Stimulated activated CD8-positive, alpha-beta memory T cell treated with anti-CD3 and anti-CD28 coated beads, Interleukin-15, amount 100 ng/mL, for 48 hours (primary cell): ENCODE measurements around the gene STX8.
A peak's percentile ranks its signal among the peaks of the same experiment; 100 is the strongest.

Experiments
- DNase-seq, 2 donors: peaks; one replicate each; pipeline ENCODE4 v3.0.0-alpha.2; 2020; ENCODE audit warnings: low read depth in 2 of 2

Gene STX8

DNA sequence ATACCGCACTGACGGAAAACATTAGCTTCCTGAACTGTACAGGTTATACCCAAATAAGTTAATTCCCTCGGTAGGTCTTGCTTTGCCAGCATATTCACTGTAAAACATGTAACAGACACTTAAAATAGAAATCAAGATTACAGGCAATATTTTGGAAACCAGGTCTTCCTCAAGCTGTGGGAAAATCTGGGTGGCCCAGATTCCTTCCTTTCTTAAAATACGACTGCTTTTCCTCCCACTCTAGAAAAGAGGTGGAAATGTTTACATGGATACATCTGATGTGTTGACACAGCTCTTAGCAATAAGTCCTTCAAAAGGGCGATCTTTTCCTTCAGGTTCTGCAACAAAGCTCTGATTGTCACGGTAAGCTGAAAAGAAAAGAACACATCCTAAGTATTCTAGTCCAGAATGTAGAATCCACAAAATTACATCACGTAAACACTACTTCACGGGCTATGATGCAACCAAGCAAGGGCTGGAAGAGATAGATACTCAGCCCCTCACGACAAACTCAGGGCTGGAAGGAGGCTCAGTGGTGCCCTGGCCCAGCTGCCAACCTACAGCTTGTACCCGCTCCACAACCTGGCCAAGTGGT, 18.4 kb downstream of the STX8 start:
- DNase-seq = no peak

DNA sequence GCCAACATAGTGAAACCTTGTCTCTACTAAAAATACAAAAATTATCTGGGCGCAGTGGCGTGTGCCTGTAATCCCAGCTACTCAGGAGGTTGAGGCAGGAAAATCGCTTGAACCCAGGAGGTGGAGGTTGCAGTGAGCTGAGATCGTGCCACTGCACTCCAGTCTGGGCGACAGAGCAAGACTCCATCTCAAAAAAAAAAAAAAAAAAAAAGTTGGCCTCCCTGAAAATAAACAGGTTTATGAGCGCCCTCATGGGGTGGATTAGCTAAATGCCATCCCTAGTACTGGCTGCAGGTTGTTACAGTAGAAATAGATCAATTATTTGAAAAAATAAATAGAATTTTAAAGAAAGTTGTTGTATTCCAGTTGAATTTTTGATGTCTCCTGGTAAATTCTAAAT, 20.9 kb downstream of the STX8 start:
- DNase-seq = peak; percentile 19 to 21

DNA sequence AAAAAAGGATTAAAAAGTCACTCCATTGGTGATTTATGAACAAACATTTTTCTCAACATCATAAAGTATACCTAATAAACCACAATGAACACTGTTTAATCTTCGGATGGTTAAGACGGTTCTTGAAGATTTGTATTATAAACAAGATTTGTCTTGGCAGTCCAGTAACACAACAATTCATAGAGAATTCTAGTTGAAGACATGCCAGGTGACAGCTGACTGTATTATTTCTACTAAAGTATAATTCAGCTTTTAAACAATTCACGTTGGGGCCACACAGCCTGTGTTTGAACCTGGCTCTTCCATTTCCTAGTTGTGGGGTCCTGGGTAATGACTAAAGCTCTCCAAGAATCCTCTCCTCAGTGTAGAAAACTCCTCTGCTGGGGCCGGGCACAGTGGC, 22.0 kb downstream of the STX8 start:
- no peak for DNase-seq

DNA sequence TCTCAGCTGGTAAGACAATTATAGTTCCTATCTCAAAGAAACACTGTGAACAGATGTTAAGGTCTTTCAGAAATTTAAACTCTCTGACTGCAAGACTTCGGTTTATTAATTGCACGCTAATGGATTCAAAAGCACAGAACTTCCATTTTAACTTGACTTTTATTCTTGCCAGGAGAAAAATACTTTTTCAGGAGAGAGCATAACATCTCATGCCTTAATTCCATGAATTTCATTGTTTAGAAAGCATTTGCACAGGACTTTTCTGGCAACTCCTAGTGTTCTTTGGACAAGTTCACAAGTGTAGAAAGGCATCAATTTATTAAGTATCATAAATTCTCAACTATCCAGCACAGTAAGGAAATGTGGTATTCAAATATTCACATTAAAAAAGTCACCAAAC, 22.4 kb downstream of the STX8 start:
- DNase-seq = no peak

DNA sequence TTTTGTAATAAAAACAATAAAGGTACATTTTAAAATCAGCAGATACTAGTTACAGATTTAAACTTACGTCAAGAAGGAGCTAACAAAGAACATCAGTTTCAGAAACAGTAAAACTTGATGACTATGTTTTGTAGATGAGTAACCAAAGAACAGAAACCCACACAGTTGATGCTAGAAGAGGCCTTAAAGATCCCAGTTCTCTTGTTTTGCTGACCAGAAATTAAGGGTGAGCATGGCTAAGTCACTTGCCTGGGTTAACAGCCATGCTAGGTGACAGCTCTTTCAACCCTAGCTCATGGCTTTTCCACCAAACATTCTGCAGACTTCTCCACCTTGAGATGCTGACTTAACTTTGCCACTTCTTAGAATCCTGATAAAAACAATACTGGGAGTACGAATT, 26.4 kb downstream of the STX8 start:
- no peak for DNase-seq

DNA sequence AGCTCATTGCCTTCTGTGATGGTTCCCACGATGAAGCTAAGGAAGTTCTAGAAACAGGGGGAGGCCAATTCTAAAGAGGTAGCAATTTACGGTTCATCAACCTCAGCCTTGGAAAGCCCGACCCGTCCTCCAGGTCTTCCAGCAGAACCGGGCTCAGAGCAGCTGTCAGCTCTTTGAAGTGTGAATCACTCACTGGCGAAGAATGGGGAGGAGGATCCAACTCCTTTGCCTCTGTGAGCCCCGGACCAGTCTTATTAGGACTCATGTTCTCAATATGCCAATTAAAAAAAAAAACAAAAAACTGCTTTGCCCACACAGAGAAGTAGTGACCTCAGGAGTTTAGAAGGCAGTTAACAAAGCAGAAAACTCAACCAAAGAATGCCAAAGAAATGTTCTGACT, 31.4 kb downstream of the STX8 start:
- DNase-seq = no peak

DNA sequence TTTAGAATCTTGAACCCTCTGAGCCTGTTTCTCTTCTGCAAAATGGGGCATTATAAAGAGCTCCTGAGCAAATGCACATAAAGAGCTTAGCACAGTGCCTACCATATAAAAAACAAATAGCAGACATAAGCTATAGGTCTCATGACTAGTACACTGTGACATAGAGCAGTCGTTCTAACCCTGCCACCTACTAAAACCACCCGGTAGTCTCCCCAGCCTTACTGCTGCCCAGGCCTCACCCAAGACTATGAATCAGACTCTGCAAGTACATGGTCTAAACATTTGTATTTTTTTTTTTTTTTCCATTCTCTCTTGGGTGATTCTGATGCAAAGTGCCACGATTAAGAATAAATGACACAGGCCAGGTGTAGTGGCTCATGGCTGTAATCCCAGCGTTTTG, 33.9 kb downstream of the STX8 start:
- no peak for DNase-seq

DNA sequence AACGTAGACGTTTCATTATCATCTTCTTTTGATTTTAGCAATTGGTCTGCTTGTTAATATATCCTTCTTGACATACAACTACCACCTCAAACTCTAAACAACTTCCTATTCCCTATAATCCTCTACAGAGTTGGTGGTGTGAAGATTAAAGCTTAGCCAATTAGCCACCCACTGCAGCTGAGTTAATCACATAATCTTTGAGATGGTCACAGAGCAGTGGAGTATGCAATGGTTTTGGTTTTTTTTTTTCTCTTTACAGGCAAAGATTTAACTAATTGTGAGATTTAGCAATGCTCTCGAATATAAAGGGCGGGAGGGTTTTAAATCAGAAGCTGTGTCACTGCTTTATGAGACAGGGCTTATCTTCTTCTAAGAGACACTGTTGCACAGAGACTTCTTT, 37.0 kb downstream of the STX8 start:
- no peak for DNase-seq

DNA sequence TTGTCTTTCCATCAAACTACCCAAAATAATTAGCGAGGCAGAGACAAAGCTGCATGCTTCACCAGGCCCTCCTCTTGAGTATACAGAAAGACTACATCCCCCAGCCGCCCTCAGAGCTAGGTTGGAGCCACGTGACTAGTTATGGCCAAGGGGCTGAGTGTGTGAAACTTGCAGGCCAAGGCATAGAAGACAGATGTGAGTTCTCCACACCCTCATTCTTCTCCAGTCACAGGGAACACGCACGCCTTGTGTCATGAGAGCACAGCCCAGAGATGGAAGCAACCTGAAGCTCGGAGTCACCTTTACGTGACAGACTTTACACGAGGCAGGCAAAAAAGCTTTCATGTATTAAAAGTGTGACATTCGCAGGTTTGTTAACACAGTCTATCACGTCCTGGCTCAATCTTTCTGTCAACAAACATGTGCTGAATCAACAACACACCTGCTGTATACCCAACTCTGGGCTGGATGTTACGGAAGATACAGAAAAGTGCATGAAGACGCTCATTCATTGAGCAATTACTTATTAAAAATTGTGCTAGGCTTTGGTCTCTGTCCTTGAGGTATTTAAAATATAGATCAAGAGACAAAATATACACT, 38.3 kb downstream of the STX8 start:
- no peak for DNase-seq

DNA sequence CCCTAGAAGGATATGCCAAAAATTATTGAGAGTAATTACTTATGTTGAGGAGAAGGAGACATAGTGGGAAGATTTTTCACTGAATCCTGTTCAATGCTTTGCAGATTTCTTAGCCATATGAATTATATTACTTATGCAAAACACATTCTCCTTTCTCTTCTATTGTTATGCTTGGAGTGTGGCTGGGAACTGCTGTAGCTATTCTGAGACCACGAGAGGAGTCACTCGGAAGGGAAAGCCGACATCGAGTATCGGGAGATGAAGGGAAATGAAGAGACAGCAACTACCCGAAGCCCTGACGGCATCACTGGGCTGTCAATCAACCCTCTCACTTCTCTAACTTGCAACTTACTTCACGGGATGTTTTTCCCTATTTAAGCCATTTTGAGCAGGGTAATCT, 39.6 kb downstream of the STX8 start:
- DNase-seq = no peak

DNA sequence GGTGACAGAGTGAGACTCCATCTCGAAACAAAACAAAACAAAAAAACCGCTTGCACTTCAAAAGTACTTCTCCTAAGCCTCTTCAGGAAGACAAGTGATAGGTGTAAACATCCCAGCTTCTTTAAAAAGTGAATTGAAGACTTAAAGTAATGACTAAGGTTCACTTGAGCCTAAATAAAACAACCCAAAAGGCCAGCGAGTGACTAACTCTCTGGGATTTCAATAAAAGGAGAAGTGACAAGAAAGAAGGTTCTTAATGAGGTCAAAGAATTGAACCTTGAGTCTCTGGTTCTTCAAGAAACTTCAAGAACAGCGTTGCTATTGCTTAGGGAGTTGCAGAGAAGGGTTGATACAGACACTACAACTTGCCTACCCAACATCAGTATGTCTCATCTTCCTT, 42.2 kb downstream of the STX8 start:
- no peak for DNase-seq

DNA sequence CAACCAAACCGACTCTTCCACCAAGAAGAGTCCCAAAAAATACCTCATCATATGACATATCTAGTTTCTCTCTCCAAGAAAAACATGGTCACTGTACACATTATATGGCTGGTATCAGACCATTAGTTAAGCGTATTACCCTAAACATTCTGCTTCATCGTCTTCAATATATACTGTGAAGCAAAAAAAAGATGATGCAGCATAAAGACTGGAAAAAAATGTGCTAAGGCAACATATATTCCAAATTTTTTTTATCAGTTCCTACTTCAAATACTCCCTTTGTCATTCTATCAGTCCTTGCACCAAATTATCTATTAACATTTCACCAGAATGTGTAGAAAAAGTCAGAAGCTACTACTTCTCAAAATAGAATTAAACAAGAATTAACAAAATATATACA, 42.9 kb downstream of the STX8 start:
- no peak for DNase-seq

DNA sequence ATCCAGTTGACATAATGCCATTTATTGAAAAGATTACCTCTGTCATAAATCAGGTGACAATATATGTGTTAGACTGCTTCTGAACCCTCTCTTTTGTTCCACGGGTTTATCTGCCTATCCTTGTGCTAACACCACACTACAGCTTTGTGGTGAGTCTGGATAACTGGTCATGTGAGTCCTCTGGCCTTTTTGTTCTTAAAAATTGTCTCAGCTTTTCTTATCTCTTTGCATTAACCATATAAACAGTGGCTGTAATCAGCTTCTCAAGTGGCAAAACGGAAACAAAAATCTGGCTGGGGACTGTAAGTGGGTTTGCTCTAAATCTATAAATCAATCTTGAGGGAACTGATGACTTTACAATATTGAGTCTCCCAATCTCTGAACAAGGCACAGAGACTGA, 44.6 kb downstream of the STX8 start:
- no peak for DNase-seq

DNA sequence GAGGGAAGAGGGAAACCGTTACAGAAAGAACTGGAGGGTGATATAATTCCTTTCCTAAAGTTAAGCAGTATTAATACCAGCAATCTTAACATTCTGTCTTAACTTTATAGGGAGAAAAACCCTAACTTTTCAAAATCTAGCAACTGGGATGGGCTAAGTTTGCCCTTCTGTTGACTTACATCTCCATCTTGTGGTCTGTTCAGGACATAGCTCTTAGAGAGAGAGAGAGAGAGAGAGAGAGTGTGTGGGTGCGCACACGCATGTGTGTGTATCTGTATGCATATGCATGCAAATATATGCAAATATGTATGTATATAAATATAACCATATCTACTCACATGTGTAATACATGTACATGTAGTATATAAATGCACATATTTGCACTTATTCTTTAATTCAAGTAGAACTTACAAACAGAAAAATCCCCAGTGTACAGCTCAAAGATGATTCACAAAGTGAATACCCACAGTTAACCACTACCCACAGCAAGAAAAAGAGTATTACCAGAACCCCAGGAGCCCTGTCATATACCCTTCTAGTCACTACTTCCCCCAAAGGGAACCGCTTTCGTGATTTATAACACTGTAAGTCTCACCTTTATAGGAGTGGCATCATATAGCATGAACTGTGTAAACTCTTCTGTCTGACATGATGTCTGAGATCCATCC, 46.5 kb downstream of the STX8 start:
- no peak for DNase-seq

DNA sequence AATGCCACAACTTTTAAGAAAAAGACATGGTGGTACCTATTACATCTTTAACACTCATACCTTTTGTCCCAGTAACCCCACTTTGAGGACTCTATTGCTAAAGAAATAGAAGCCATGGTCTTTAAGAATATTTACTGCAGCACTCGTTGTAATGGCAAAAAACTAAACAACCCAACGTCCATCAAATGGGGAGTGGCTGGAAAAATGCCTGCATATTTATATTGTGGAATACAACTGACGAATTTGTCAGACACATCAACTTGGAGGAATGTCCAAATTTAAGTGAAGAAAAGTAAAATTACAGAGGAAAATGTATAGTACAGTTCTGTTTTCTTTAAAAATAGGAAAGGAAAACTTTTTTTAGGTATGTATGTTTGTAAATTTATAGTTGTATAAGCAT, 47.8 kb downstream of the STX8 start:
- DNase-seq = no peak

DNA sequence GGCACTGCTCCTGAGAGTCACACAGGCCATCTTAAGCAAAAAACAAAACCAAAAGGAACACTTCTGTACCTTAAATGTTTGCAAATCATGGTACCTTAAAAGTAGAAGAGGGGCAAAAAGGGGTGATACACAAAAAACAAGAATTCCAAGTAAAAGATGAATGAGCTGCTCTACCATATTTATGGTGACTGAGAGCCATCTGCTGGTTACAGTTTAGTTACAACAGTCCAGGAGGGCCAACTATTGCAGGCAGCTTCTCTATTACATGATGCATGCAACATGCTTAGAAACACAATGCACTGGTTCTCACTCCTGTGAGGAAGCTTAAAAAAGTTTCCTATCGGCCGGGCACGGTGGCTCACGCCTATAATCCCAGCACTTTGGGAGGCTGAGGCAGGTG, 53.5 kb downstream of the STX8 start:
- DNase-seq = no peak

DNA sequence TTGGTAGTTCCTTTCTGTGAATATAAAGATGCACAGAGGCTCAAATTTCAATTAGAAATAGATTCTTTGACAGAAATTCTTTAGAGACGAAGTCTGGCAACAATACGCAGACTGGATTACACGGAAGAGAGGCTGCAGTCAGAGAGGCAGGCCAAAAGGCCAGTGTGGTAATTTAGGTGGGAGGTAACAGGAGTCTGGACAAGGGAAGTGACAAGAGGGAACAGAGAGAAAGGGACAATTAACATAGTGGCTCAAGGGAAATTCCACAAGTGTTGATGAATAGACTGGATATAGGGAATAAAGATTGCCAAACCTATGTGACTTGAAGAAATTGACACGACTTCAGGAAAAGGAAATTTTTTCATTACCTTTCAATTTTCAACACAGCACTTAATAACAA, 54.6 kb downstream of the STX8 start:
- DNase-seq = no peak

DNA sequence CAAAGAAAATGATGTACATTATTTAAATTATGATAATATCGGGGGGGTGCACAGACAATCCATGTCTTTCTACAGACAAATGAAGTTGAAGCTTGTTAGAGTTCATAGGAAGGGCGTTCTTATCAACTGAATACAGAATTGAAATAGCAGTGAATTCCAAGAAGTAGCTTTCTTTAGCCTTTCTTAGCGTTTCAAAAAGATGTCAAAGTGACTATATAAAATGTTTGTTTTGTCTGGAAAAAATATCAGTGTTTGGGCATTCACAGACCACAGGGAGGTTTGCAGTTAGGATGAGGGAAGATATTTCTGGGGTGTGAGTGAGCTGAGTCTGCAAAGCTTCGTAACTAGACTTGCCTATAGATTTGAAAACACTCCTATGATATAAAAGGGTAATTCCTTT, 55.0 kb downstream of the STX8 start:
- no peak for DNase-seq

DNA sequence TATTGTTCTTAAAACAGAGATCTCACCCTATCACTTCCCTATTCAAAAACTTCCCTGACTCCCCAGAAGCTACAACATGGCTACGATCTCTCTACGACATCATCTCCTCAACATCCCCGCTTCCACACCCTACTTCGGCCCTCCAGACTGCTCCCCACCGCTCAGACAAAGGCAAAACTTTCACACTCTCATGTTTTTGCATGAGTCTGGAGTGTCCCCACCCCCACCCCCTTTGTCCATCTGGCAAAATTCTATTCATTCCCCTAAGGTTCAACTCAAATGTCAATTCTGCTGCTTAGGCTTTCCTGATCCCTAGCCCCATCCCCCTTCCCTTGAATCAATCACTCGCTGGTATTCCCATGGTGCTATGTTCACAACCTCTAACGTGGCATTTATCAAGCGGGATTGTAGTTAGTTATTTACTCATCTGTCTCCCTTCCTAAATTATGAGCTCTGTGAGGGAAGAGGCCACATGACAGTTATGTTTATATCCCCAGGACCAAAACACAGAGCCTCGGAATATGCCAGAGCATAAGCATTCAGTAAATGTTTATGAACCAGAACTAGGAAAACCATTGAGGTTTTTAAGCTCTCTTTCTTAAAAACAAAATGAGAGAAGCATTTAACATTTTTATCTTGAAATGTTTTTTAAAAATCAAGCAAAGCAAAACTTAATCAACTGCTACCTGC, 55.9 kb downstream of the STX8 start:
- no peak for DNase-seq

DNA sequence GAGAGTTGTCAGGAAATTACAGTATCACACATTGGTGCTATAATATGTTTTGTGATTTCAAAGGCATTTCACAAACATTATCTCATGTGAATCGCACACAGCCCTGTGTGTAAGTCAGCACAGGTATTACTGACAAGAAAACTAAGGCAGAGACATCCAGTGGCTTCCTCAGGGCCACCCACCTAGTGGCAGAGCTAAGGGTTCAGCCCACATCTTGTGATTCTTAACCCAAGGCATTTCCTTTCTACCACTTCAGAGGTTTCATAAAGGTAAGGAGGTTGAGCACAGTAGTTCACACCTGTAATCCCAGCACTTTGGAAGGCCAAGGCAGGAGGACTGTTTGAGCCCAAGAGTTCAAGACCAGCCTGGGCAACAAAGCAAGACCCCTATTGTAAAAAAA, 58.2 kb downstream of the STX8 start:
- peak in 1 of 2 donors; percentile 2 for DNase-seq

DNA sequence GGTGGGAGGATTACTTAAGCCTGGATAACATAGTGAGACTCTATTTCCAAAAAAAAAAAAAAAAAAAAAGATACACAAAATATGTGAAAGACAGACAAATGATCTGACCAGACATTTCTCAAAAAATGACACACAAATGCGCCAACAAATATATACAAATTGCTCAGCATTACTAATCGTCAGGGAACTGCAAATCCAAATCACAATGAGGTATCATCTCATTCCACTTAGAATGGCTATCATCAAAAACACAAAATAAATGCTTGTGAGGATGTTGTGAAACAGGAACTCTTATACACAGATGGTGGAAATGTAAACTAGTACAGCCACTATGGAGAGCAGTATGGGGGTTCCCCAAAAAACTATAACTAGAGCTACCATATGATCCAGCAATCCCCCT, 62.4 kb downstream of the STX8 start:
- no peak for DNase-seq

DNA sequence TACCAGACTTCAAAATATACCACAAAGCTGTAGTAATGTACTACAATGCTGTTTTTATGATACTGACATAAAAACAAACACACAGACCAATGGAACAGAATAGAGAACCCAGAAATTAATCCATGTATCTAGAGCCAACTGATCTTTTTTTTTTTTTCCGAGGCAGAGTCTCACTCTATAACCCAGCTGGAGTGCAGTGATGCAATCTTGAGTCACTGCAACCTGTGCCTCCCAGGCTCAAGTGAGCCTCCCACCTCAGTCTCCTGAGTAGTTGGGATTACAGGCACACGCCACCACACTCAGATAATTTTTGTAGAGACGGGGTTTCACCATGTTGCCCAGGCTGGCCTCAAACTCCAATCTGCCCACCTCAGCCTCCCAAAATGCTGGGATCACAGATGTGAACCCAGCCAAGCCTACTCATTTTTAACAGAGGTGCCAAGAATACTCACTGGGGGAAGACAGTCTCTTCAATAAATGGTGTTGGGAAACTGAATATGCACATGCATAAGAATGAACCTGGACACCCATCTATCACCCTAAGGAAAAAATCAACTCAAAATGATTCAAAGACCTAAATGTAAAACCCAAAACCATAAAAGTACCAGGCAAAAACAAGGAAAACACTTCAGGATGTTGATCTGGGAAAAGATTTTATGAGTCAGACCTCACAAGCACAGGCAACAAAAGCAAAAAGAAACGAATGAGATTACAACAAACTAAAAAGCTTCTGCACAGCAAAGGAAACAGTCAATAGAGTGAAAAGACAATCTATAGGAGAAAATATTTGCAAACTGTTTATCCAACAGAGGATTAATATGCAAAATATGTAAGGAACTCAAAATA, 63.1 kb downstream of the STX8 start:
- no peak for DNase-seq
